Lower leg skin (tissue), 3 donors: ENCODE data around the gene EBF3.

ENCODE experiments used
- CTCF ChIP-seq, 3 donors: fragments of 450-650 bp; IDR thresholded peaks; one replicate each; pipeline ENCODE4 v1.5.1; 2016; ENCODE audit warnings: antibody characterized with exemption in 3 of 3, mild to moderate bottlenecking in 3 of 3, moderate library complexity in 2 of 3
- POLR2A ChIP-seq, 2 donors: fragments of 450-650 bp; IDR thresholded peaks; one replicate each; pipeline ENCODE4 v1.6.1; 2016 to 2017; ENCODE audit warnings: antibody characterized with exemption in 2 of 2, mild to moderate bottlenecking in 1 of 2, moderate library complexity in 1 of 2

- TF ChIP-seq POLR2A (IDR thresholded peaks at IDR 0.05) = no peak
- TF ChIP-seq CTCF (IDR thresholded peaks at IDR 0.05) = no peak
These were observed 25.6 kb downstream of the EBF3 start for GRCh38 chr10:129938460-129938859.
